Amniotic epithelial cell (primary cell): ENCODE data around the gene MRPS5.

Source experiments
- DNase-seq: peaks from one replicate; pipeline ENCODE4 v3.0.0-alpha.2; 2010; ENCODE audit warnings: low read depth

MRPS5 gene

GRCh38 chr2:95091885-95092555, 29.6 kb downstream of the MRPS5 start:
- DNase-seq: no peak

DNA sequence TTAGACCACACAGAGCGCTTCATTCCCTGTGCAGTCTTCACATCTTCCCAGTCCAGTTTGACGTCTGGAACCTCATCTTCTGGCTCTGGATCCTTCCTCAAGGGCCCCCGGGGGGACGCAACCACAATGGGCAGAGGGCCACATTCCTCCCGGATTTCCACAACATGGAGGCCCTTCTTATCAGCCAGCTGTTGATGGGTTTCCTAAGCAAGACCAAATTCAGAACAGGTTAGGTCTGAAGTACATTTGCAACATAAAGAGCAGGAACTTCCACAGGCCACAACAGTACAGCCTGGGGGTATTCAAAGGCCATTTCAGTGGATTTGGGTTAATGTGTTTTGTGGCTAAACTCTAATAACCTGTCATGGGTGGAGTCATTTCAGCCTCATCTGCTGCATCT, 34.2 kb downstream of the MRPS5 start:
- no peak for DNase-seq

- DNase-seq: no peak
These were observed 35.6 kb downstream of the MRPS5 start for GRCh38 chr2:95086017-95086416.

- no peak for DNase-seq
These were observed 39.1 kb downstream of the MRPS5 start for GRCh38 chr2:95082477-95082876.

DNA sequence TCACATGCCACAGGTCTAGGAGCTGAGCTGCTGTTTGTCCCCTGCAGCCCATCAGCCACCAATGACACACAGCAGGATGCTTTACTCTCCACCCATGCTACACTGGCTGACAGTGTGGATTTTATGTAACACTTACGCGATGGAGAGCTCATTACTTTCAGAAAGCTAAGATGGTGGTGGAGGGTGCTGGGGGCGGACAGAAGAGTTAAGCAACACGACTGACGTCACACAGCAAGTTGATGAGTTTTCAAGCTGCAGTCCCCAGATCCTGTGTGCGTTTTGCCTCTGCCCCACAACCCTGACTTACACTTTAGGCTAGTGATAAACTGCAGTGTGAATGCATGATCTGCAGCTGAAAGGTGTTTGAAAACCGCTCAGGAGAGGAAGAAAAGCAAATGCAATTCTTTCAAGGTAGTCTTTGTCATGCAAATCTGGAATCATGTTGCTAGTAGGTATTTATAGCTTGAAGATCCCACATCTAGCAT, 42.4 kb downstream of the MRPS5 start:
- DNase-seq: peak; percentile 19

DNA sequence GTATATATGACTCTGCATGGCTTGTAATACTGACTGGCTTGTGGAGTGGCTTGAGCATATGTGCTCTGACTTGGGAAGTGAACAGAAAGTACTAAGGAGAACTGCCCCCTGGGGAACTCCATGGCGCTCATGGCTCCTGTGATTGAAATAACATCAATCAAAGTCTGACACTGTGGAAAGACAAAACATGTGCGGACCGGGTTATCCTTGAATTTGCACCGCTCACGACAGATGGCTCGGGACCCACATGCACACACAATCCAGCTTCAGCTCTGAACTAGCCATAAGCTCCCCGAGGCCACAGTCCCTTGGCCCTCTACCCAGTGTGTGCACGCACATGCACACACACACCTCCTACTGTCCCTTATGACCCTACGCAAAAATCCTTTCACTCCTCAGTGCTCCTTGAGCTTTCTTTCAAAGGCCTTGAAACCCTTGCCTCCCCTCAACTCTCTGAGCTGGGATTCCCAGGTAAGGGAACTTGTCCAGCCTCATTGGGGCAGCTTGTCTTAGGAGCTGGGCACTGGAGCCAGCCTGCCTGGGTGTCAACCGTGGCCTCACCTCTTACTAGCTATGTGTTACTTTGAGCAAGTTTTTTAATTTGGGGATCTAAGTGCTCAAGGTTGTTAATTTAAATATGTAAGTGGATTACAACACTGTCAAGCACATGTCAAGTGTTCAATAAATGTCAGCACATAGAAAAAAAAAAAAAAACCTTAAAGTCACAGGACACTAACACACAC, 43.6 kb downstream of the MRPS5 start:
- no peak for DNase-seq

- no peak for DNase-seq
These were observed 44.1 kb downstream of the MRPS5 start for GRCh38 chr2:95077530-95077825.

- peak; percentile 22 for DNase-seq
These were observed 44.7 kb downstream of the MRPS5 start for GRCh38 chr2:95076705-95077529.

- DNase-seq: no peak
These were observed 46.0 kb downstream of the MRPS5 start for GRCh38 chr2:95075440-95076132.

DNA sequence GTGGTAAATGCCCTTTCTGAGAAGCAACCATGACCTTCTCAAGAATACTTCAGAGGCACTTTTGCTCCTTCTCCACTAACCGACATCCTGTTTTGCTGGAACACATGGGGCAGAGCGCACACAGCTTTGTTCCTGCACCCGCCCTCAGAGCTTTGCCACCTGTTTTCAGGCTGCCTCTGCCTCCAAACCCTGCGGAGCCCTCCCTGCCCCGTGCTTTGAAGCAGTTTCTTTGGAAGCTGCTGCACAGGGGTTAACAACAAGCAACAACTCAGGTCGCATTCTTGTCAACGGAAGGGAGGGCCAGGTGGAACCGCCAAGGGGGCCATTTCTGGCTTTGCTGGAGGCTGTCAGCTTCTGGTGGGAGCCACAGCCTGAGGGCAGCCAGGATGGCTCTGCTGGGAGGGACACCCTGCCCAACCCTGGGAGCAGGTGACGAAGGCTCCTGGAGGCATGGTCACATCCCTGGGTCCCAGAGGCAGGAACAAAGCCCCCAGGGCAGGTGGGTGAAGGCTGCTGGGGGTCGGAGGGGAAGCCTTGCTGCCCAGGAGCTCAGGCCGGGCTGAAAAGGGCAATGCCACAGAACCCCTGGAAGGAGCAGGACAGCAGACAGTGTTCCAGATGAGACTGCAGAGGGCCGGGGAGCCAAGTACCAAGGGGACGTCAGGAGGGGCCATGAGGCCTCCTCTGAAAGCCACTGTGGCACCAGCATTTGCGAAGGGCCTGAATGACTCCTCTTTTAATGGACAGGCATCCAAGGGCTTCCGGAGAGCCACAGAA, 46.8 kb downstream of the MRPS5 start:
- no peak for DNase-seq

DNA sequence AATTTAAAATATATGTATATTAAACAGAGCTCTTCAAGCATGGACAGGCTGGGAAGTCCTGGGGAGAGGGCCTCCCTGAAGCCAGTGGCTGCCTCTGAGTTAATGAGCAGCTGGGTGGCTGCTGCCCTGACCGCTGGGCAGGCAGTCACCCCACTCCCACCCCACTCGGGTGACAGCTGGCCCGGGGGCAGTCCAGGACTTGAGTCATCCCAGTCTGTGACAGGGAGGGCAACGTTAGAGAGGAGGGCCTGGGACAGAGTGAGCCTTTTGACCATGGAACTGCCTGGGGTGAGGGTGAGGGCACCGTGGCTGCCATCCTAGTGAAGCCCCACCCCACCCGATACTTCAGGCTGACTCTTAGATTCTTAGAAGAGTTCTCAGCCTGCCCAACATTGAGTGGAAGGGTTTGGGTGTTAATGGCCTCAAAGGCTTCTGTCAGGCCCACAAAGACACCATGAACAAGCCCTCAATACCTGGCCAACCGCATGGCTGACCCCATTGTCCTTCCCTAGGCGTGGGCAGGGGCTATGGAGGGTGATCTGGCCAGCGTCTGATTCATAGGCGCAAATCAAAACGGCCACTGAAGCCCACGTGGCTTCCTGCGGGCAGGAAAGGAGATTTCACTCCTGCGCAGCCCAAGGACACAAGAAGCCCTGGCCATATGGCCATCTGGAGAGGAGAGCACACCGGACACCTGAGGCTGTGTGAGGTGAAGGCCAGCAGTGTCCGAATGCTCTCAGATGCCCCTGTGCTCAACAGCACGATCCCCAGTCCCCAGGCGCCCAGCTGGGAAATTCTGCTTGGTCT, 47.5 kb downstream of the MRPS5 start:
- DNase-seq: no peak

DNA sequence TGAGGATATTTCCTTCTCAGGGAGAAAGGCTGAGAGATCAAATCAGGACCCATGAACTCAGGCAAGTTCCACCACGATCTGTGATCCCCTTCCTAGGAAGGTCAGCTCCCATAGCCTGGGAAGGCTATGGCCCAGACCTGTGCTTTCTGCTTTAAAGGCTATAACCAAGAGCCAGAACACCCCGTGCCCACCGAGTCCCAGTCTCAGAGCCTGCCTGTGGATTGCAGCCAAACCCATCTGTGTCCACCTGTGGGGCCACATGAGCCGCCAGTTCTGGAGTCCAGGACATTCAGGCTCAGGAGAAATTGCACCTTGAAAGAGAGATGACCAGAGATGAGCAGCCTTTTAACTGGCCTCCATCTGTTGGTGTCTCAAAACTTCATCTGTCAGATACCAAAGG, 49.2 kb downstream of the MRPS5 start:
- DNase-seq: no peak

DNA sequence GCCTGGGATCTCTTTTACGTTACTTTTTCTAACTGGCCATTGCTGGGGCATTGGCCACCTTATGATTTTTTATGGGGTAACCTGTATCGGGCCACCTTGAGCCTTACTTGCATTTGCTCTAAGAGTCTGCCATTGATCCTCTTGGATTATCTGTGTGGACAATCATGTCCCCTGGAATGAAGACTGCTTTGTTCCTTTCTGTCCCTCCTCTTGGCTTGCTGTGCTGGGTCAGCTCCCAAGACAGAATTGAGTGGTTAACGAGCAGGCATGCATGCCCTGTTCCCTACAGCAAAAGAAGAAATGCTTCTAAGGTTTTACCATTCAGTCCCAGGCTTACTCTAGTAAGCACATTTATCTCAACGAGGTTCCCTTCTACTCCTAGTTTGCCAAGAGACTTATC, 49.8 kb downstream of the MRPS5 start:
- DNase-seq: no peak

DNA sequence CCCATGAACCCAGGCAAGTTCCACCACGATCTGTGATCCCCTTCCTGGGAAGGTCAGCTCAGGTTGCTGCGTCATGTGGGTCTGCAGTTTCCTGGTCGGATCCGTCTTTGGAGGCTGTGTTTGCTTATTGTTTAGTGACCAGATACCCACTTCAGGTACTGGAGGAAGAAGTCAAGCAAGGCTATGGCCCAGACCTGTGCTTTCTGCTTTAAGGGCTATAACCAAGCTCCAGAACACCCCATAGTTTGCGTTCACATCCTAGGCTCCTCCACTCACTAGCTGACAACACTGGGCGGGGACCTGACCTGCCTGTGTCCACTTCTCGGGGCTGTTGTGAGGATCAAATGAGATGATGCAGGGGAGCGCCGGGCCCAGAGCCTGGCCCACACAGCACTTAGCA, 52.1 kb downstream of the MRPS5 start:
- DNase-seq: no peak

GRCh38 chr2:95068256-95068655, 53.4 kb downstream of the MRPS5 start:
- DNase-seq: no peak

GRCh38 chr2:95063086-95063958, 58.3 kb downstream of the MRPS5 start:
- no peak for DNase-seq

GRCh38 chr2:95062242-95063085, 59.1 kb downstream of the MRPS5 start:
- no peak for DNase-seq

GRCh38 chr2:95061601-95062183, 59.9 kb downstream of the MRPS5 start:
- DNase-seq: no peak
